ENCODE data around the gene AOPEP.

Gene AOPEP

DNA sequence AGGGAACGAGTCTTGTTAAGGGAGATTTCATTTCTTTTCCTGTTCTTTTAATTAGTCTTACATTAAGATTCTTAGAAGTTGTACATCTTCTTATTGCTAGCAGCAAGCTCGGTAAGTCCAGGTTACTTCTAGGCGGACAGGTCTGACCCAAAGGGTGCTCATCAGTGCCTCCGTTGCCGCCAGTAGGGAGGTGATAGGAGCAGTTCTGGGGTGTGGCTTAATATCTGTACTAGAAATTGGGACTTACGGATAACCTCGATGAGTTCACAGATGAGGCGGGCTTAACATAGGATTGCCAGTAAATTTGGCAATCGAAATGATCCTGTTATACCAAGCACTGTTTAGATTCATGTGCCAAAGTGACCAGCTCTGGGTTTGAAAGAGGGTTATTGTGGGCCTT, 312.2 kb downstream of the AOPEP start:
- H3K36me3 ChIP-seq (ENCODE audit: control insufficient read depth in 1 of 2, insufficient read depth in 2 of 2, low read length in 2 of 2): peaks cover 0 to 6% of the 10 kb centered on the region in 2 donors
- no peak overlapping the region for H3K27ac ChIP-seq (ENCODE audit: low read length)
- H3K9me3 ChIP-seq (ENCODE audit: control insufficient read depth in 1 of 2, low read length in 2 of 2): no peaks in the 10 kb centered on the region
- H3K4me1 ChIP-seq (ENCODE audit: control insufficient read depth in 1 of 2, insufficient read depth in 2 of 2, low read length in 2 of 2): peaks cover 12 to 65% of the 10 kb centered on the region in 2 donors
- no peaks in the 10 kb centered on the region for H3K27me3 ChIP-seq (ENCODE audit: low read depth, low read length)
- no peak overlapping the region for H3K4me3 ChIP-seq (ENCODE audit: low read depth in 1 of 2, low read length in 2 of 2)

DNA sequence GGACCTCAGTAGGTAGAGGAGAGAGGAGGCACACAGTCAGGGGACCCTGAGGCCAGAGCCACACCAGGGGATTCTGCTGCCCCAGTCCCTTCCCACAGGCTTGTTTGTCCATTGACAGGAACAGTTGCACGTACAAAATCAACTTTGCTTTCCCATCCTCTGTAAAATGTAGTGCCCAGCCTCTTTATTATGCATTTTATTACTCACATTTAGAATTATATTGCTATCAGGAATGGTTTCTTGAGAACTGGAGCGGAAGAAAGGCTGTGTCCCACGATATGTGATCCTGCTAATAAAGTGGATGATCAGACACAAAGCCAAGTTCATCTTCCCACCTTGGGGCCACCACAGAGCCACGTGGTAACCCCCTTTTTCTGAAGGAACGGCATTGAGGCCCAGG, 313.6 kb downstream of the AOPEP start:
- Histone ChIP-seq H3K27me3 (ENCODE audit: low read depth, low read length) (no peaks in the 10 kb centered on the region), H3K4me1 (ENCODE audit: control insufficient read depth in 1 of 2, insufficient read depth in 2 of 2, low read length in 2 of 2) (peaks cover 12 to 71% of the 10 kb centered on the region in 2 donors), H3K9me3 (ENCODE audit: control insufficient read depth in 1 of 2, low read length in 2 of 2) (no peaks in the 10 kb centered on the region), H3K4me3 (ENCODE audit: low read depth in 1 of 2, low read length in 2 of 2) (no peak overlapping the region), H3K36me3 (ENCODE audit: control insufficient read depth in 1 of 2, insufficient read depth in 2 of 2, low read length in 2 of 2) (peaks cover 4 to 6% of the 10 kb centered on the region in 2 donors), H3K27ac (ENCODE audit: low read length) (no peak overlapping the region)

DNA sequence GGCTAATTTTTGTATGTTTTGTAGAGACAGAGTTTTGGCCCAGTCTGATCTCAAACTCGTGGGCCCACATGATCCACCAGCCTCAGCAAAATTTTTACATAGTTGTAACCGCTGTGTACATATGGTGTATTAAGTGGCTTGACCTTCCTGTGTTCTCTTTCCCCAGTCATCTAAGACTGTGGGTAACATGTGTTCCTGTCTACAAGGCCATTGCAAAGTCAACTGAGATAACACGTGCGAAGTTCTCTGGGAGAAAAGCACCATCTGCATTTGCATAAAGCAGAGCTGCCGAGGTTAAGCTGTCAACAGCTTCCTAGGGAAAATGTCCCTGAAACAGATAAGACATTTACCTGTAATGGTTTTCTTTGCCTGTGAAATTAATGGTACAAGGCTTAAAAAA, 317.3 kb downstream of the AOPEP start:
- Histone ChIP-seq H3K27me3 (ENCODE audit: low read depth, low read length) (no peaks in the 10 kb centered on the region), H3K9me3 (ENCODE audit: control insufficient read depth in 1 of 2, low read length in 2 of 2) (no peaks in the 10 kb centered on the region), H3K36me3 (ENCODE audit: control insufficient read depth in 1 of 2, insufficient read depth in 2 of 2, low read length in 2 of 2) (peaks cover 0 to 4% of the 10 kb centered on the region in 2 donors), H3K4me1 (ENCODE audit: control insufficient read depth in 1 of 2, insufficient read depth in 2 of 2, low read length in 2 of 2) (peaks cover 12 to 55% of the 10 kb centered on the region in 2 donors), H3K27ac (ENCODE audit: low read length) (no peak overlapping the region), H3K4me3 (ENCODE audit: low read depth in 1 of 2, low read length in 2 of 2) (no peak overlapping the region)

DNA sequence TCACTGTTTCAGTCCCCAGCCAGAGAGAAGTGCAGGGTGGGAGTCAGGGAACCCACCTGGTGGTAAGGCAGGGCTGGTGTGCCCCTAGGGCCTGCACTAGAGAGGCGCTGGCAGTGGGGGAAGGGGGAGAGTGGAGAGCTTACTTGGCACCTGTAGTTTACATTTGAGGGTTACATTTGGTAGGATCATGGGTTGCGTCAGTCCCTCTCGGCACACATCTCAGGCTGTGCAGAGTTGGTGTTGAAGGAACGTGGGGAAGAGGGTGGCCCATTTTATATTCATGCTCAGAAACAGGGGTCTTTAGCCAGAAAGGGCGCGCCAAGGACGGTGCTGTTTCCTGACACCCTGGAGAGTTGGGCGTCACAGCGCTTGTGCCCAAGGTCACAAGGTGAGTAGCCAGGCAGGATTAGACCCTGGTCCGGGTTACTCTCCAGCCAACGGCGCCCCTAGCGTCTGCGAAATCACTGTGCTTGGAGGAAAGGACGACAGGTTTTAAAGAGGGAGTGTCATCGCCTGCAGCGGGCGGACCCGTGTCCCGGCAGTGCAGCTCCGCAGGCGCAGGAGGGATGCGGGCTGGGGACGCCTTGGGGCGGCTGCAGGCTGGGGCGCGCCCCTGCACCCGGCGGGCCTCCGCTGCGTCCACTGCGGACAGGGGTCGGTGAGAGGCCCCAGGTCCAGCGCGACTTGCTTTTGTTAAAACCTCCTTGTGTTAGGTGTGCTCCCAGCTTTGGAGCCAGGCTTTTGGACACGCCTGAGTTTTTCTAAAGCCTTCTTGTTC, 318.4 kb downstream of the AOPEP start:
- Histone ChIP-seq H3K36me3 (ENCODE audit: control insufficient read depth in 1 of 2, insufficient read depth in 2 of 2, low read length in 2 of 2) (peaks cover 0 to 4% of the 10 kb centered on the region in 2 donors), H3K9me3 (ENCODE audit: control insufficient read depth in 1 of 2, low read length in 2 of 2) (no peaks in the 10 kb centered on the region), H3K4me3 (ENCODE audit: low read depth in 1 of 2, low read length in 2 of 2) (peak overlapping the region in 1 of 2 donors; percentile 38), H3K27ac (ENCODE audit: low read length) (no peak overlapping the region), H3K27me3 (ENCODE audit: low read depth, low read length) (no peaks in the 10 kb centered on the region), H3K4me1 (ENCODE audit: control insufficient read depth in 1 of 2, insufficient read depth in 2 of 2, low read length in 2 of 2) (peaks cover 8 to 54% of the 10 kb centered on the region in 2 donors)

DNA sequence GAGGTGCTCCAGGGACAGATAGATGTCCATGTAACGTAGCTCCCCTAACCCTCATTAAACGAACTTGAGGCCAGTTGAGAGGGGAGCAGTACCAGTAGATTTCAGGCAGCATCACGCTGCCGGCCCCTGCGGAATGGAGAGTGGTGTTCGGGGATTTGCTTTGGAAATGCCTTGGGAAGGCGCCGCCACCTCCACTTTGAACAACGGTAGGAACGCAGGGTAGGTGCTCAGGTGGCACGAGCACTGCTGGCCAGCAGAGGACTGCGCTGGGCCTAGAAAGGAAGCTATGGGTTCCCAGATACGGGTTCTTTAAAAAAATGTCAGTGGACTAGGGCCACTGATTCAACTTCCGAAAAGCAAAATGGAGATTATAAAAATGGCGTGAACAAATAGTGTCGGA, 319.3 kb downstream of the AOPEP start:
- Histone ChIP-seq H3K4me3 (ENCODE audit: low read depth in 1 of 2, low read length in 2 of 2) (peak overlapping the region in 1 of 2 donors; percentile 38), H3K4me1 (ENCODE audit: control insufficient read depth in 1 of 2, insufficient read depth in 2 of 2, low read length in 2 of 2) (peaks cover 0 to 49% of the 10 kb centered on the region in 2 donors)

DNA sequence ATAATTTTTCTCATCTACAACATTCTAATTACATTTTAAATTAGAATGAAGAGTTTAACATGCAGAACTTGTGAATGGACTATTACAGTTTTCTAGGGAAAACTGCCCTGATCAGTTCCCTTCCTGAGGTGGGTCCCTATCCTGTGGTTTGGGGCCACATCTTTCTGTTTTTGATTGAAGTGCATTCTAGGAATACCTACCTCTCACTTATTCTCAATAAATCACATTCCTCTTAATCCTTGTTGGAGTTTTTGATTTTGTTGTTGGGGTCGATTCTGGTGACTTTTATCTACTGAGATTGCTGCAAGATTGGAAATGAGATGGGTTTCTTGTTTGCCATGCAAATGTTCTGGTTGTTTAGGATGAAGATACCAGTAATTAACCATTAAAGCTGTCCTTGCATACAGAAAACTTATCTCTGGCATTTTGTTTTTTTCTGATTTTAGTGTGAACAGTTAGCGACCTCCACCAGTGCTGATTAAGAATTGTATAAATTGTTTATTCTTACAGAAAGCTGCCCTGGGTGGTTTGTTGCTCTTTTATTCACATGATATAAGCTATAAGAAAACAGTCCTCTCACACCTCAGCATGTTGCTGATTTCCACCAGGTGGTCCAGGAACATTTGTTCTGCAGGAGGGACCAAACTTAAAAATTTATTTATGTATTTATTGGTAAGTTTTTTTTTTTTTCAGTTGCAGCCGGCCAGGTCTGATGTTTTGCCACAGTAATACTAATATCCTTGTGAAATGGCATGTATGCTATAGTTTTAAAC, 321.1 kb downstream of the AOPEP start:
- H3K9me3 ChIP-seq (ENCODE audit: control insufficient read depth in 1 of 2, low read length in 2 of 2): no peaks in the 10 kb centered on the region
- H3K27ac ChIP-seq (ENCODE audit: low read length): no peak overlapping the region
- H3K27me3 ChIP-seq (ENCODE audit: low read depth, low read length): no peaks in the 10 kb centered on the region
- peaks cover 0 to 4% of the 10 kb centered on the region in 2 donors for H3K36me3 ChIP-seq (ENCODE audit: control insufficient read depth in 1 of 2, insufficient read depth in 2 of 2, low read length in 2 of 2)
- H3K4me3 ChIP-seq (ENCODE audit: low read depth in 1 of 2, low read length in 2 of 2): peak overlapping the region in 1 of 2 donors; percentile 55
- H3K4me1 ChIP-seq (ENCODE audit: control insufficient read depth in 1 of 2, insufficient read depth in 2 of 2, low read length in 2 of 2): peaks cover 0 to 60% of the 10 kb centered on the region in 2 donors

More for the DNA sequence above, 319.3 kb downstream of the AOPEP start:
- Histone ChIP-seq H3K27me3 (ENCODE audit: low read depth, low read length) (no peaks in the 10 kb centered on the region), H3K36me3 (ENCODE audit: control insufficient read depth in 1 of 2, insufficient read depth in 2 of 2, low read length in 2 of 2) (peaks cover 0 to 4% of the 10 kb centered on the region in 2 donors), H3K9me3 (ENCODE audit: control insufficient read depth in 1 of 2, low read length in 2 of 2) (no peaks in the 10 kb centered on the region), H3K27ac (ENCODE audit: low read length) (peak overlapping the region; percentile 25)

DNA sequence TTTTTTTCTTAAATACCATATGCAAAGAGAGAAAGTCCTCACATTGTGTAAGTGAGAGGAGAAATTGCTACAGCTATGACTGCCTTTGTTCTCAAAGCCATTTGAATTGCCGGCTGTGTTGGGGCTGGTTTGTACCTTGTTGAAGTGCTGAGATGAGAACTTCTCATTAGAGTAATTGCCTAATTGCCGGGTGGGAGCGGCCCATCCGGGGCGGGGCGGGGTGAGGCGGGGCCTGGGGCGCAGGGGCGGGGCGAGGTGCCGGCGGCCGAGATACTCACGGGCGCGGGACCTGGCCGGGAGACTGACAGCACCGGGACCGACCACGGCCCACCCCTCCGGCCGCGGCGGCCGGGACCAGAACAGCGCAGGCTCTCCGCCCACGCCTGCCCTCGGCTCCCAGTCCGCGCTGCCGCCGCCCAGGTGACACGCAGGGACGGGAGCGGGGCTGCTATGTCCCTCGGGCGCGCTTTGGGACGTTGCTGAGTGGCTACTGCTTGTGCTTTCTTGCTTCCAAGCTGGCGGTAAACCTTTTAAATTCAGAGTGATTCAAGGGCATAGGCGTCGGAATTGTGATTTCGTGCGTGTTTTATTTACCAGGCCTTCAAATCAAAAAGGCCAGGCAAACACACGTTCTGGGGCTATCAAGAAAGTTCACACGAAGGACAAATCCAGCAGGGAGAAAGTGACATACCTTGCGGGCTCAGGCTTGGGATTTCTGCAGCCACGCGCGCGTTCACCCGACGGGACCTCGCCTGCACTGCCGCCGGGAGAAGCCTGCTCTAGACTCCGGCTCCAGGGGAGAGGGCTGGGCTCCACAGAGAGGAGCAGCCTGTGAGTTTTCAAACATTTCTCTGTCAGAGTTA, 322.0 kb downstream of the AOPEP start:
- H3K4me1 ChIP-seq (ENCODE audit: control insufficient read depth in 1 of 2, insufficient read depth in 2 of 2, low read length in 2 of 2): peaks cover 0 to 64% of the 10 kb centered on the region in 2 donors
- peak overlapping the region; percentile 54 for H3K27ac ChIP-seq (ENCODE audit: low read length)
- no peaks in the 10 kb centered on the region for H3K9me3 ChIP-seq (ENCODE audit: control insufficient read depth in 1 of 2, low read length in 2 of 2)
- H3K36me3 ChIP-seq (ENCODE audit: control insufficient read depth in 1 of 2, insufficient read depth in 2 of 2, low read length in 2 of 2): peaks cover 0 to 4% of the 10 kb centered on the region in 2 donors
- peak overlapping the region; percentile 55 to 75 for H3K4me3 ChIP-seq (ENCODE audit: low read depth in 1 of 2, low read length in 2 of 2)
- H3K27me3 ChIP-seq (ENCODE audit: low read depth, low read length): no peaks in the 10 kb centered on the region

DNA sequence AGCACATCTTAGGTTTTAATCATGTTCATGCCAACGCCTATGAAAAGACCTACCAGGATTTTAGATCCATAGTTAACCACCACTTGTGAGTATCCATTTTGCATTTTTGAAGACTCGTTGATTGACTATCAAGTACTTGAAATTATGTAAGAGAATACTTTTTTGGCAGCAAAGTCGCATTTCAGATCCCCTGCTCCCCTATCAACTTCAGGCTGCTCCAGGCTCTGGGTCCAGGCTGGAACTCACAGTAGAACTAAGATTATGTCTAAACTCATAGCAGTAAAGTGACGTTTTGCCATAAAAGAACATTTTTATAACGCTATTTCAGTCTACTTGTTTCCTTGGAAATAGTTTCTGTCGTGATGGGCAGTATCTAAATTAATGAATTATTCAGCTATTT, 323.3 kb downstream of the AOPEP start:
- no peaks in the 10 kb centered on the region for H3K27me3 ChIP-seq (ENCODE audit: low read depth, low read length)
- peaks cover 0 to 60% of the 10 kb centered on the region in 2 donors for H3K4me1 ChIP-seq (ENCODE audit: control insufficient read depth in 1 of 2, insufficient read depth in 2 of 2, low read length in 2 of 2)
- H3K4me3 ChIP-seq (ENCODE audit: low read depth in 1 of 2, low read length in 2 of 2): peak overlapping the region; percentile 55 to 75
- no peaks in the 10 kb centered on the region for H3K36me3 ChIP-seq (ENCODE audit: control insufficient read depth in 1 of 2, insufficient read depth in 2 of 2, low read length in 2 of 2)
- no peaks in the 10 kb centered on the region for H3K9me3 ChIP-seq (ENCODE audit: control insufficient read depth in 1 of 2, low read length in 2 of 2)
- H3K27ac ChIP-seq (ENCODE audit: low read length): peak overlapping the region; percentile 54

DNA sequence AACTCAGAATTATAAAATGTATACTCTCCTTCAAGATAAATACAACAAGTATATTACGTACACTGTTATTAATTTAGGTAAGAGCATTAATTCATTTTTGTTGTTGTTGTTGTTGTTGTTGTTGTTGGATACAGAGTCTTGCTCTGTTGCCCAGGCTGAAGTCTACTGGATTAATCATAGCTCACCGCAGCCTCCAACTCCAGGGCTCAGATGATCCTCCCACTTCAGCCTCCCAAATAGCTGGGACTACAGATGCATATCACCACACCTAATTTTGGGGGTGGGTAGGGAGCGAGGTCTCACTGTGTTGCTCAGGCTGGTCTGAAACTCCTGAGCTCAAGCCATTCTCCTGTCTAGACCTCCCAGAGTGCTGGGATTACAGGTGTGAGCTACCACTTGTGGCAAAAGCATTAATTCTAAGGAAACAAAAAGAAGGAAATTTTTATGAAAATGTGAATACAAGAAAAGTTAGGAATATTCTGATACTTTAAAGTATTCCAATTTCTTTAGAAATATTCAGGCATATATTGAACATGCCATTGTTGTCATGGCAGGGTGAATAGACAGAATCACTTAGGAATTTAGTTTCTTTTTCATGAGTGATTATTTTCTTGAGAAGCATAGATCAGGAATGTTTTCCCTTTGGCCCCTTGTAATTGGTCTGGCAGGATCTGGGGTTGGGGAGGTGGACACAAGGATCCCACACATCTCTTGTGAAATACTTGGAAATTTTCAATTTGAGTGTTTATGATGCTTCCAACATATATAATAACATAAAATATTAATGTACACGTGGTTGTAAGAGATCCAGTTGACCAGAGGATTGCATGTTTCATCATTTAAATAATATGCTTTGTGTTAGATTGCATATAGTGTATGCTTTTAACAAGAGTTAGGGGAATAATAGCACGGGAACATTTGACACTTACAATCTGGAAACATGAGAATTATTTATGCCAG, 327.4 kb downstream of the AOPEP start:
- Histone ChIP-seq H3K4me1 (ENCODE audit: control insufficient read depth in 1 of 2, insufficient read depth in 2 of 2, low read length in 2 of 2) (peaks cover 14 to 79% of the 10 kb centered on the region in 2 donors), H3K36me3 (ENCODE audit: control insufficient read depth in 1 of 2, insufficient read depth in 2 of 2, low read length in 2 of 2) (no peaks in the 10 kb centered on the region), H3K27me3 (ENCODE audit: low read depth, low read length) (no peaks in the 10 kb centered on the region), H3K27ac (ENCODE audit: low read length) (no peak overlapping the region), H3K4me3 (ENCODE audit: low read depth in 1 of 2, low read length in 2 of 2) (no peak overlapping the region), H3K9me3 (ENCODE audit: control insufficient read depth in 1 of 2, low read length in 2 of 2) (no peaks in the 10 kb centered on the region)

DNA sequence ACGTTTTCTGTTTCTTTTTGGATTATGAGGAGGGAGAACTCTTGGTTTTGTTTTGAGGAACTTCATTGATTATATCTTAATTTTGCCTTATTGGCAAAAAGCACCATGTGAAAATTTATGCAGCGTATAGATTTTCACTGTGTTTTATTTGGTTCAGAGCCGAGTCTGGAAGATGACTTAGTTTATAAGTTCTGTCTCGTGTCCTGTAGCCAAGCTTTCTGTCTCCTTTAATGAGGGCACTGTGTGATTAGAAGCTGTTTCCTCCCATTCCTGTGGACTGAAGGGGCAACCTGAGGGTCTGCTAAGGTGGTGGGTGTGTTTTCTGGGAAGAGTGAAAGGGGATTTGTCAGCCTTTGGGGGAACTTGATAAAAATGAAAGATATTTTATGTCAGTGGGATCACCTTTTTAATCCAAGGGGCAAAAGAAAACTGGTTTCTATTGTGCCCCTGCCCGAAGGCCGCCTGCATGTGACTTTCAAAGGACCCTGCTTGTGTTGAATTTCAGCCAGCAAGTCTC, 328.9 kb downstream of the AOPEP start:
- peaks cover 14 to 87% of the 10 kb centered on the region in 2 donors for H3K4me1 ChIP-seq (ENCODE audit: control insufficient read depth in 1 of 2, insufficient read depth in 2 of 2, low read length in 2 of 2)

More for the DNA sequence above, 328.9 kb downstream of the AOPEP start:
- H3K36me3 ChIP-seq (ENCODE audit: control insufficient read depth in 1 of 2, insufficient read depth in 2 of 2, low read length in 2 of 2): no peaks in the 10 kb centered on the region
- H3K9me3 ChIP-seq (ENCODE audit: control insufficient read depth in 1 of 2, low read length in 2 of 2): no peaks in the 10 kb centered on the region
- peak overlapping the region; percentile 31 to 50 for H3K4me3 ChIP-seq (ENCODE audit: low read depth in 1 of 2, low read length in 2 of 2)
- H3K27ac ChIP-seq (ENCODE audit: low read length): peak overlapping the region; percentile 82
- no peaks in the 10 kb centered on the region for H3K27me3 ChIP-seq (ENCODE audit: low read depth, low read length)
